Brain microvascular endothelial cell (primary cell): ENCODE data around the gene SSH2.
"Not testable (repeated sequence)": the region's sequence is repeated elsewhere in the genome, so short reads cannot be mapped to it uniquely, and the experiment has no call there.

Experiments used
- DNase-seq: peaks from one replicate; pipeline ENCODE4 v3.0.0-alpha.2; 2020
- H3K27ac ChIP-seq: fragments of 250-450 bp; sonication (Bioruptor Pico); 2 replicates; pipeline ENCODE4 v1.5.1; 2020; ENCODE audit warnings: mild to moderate bottlenecking, moderate library complexity
- H3K27me3 ChIP-seq: fragments of 250-450 bp; sonication (Bioruptor Pico); replicated peaks from 2 replicates; pipeline ENCODE4 v1.5.1; 2020; ENCODE audit warnings: mild to moderate bottlenecking
- H3K36me3 ChIP-seq: fragments of 250-450 bp; sonication (Bioruptor Pico); replicated peaks from 2 replicates; pipeline ENCODE4 v1.5.1; 2020; ENCODE audit warnings: mild to moderate bottlenecking
- H3K4me3 ChIP-seq: 2 replicates; pipeline ENCODE4 v1.5.1; 2011; ENCODE audit warnings: low read depth, mild to moderate bottlenecking, control low read depth, low read length, moderate library complexity
- CTCF ChIP-seq: IDR thresholded peaks from 2 replicates; pipeline ENCODE4 v1.5.1; 2011; ENCODE audit warnings: low read depth, mild to moderate bottlenecking, moderate library complexity, low read length, control low read depth, inconsistent platforms; ENCODE audit errors: missing control alignments
- in situ Hi-C: cut with HindIII; loops from 2 replicates; pipeline ENCODE4 v1.10.0; 2017; ENCODE audit warnings: low sequenced_read_pairs, low pct_ligation_motif_present

SSH2 gene

GRCh38 chr17:29962656-29963055 is 32.6 kb upstream of the SSH2 start:
- Histone ChIP-seq H3K27ac (no peak overlapping the region), H3K4me3 (no peak overlapping the region), H3K36me3 (no peaks in the 10 kb centered on the region), H3K27me3 (no peaks in the 10 kb centered on the region)
- in situ Hi-C loops: no loop called here
- no peak for DNase-seq
- no peak for TF ChIP-seq CTCF

- H3K27me3 ChIP-seq: no peaks in the 10 kb centered on the region
- H3K4me3 ChIP-seq: no peak overlapping the region
- no peaks in the 10 kb centered on the region for H3K36me3 ChIP-seq
- in situ Hi-C loops: no loop called here
- no peak for TF ChIP-seq CTCF
- DNase-seq: no peak
- no peak overlapping the region for H3K27ac ChIP-seq
Measured at GRCh38 chr17:29959658-29960337, 29.8 kb upstream of the SSH2 start.

GRCh38 chr17:29958947-29959657 is 29.1 kb upstream of the SSH2 start:
- TF ChIP-seq CTCF: no peak
- in situ Hi-C loops: no loop called here
- Histone ChIP-seq H3K27ac (no peak overlapping the region), H3K27me3 (no peaks in the 10 kb centered on the region), H3K36me3 (no peaks in the 10 kb centered on the region), H3K4me3 (no peak overlapping the region)
- DNase-seq: no peak

GRCh38 chr17:29957488-29957887 is 27.5 kb upstream of the SSH2 start:
- H3K36me3 ChIP-seq, H3K4me3 ChIP-seq, H3K27me3 ChIP-seq, H3K27ac ChIP-seq, DNase-seq, in situ Hi-C loops: not testable (repeated sequence)

GRCh38 chr17:29956225-29956624 is 26.2 kb upstream of the SSH2 start:
- Histone ChIP-seq H3K27me3 (no peaks in the 10 kb centered on the region), H3K36me3 (no peaks in the 10 kb centered on the region), H3K27ac (no peak overlapping the region), H3K4me3 (no peak overlapping the region)
- in situ Hi-C loops: no loop called here
- no peak for TF ChIP-seq CTCF
- DNase-seq: no peak

GRCh38 chr17:29954405-29954804 is 24.4 kb upstream of the SSH2 start:
- Histone ChIP-seq H3K36me3 (no peaks in the 10 kb centered on the region), H3K27me3 (no peaks in the 10 kb centered on the region), H3K27ac (no peak overlapping the region), H3K4me3 (no peak overlapping the region)
- TF ChIP-seq CTCF: peak; percentile 15
- in situ Hi-C loops: no loop called here
- DNase-seq: no peak
